HG02642 (cell line): ENCODE measurements around the gene CDK17.

Source experiments
- ATAC-seq: cut with Tn5 transposase; IDR thresholded peaks from one replicate; pipeline ENCODE4 v1.9.1; 2021; ENCODE audit warnings: mild to moderate bottlenecking; ENCODE audit not compliant: unreplicated experiment, poor library complexity

CDK17 gene

GRCh38 chr12:96246926-96247505, 153.2 kb downstream of the CDK17 start:
- no peak for ATAC-seq

GRCh38 chr12:96244826-96245225, 155.4 kb downstream of the CDK17 start:
- ATAC-seq = no peak

GRCh38 chr12:96242597-96242996, 157.6 kb downstream of the CDK17 start:
- no peak for ATAC-seq

GRCh38 chr12:96241846-96242256, 158.4 kb downstream of the CDK17 start:
- ATAC-seq = no peak

GRCh38 chr12:96241431-96241830, 158.8 kb downstream of the CDK17 start:
- ATAC-seq = no peak

GRCh38 chr12:96240656-96241055, 159.6 kb downstream of the CDK17 start:
- no peak for ATAC-seq

- no peak for ATAC-seq
Observed at GRCh38 chr12:96239711-96240635, 160.3 kb downstream of the CDK17 start.

- no peak for ATAC-seq
Observed at GRCh38 chr12:96238336-96239047, 161.7 kb downstream of the CDK17 start.

GRCh38 chr12:96237465-96238077, 162.7 kb downstream of the CDK17 start:
- no peak for ATAC-seq

GRCh38 chr12:96237035-96237434, 163.2 kb downstream of the CDK17 start:
- ATAC-seq = no peak

- no peak for ATAC-seq
Observed at GRCh38 chr12:96236221-96236822, 163.9 kb downstream of the CDK17 start.

GRCh38 chr12:96235484-96235826, 164.8 kb downstream of the CDK17 start:
- ATAC-seq = no peak

- ATAC-seq = no peak
Observed at GRCh38 chr12:96234591-96235483, 165.4 kb downstream of the CDK17 start.

- no peak for ATAC-seq
Observed at GRCh38 chr12:96233939-96234461, 166.2 kb downstream of the CDK17 start.

- no peak for ATAC-seq
Observed at GRCh38 chr12:96233168-96233567, 167.1 kb downstream of the CDK17 start.

GRCh38 chr12:96230646-96231045, 169.6 kb downstream of the CDK17 start:
- no peak for ATAC-seq

- no peak for ATAC-seq
Observed at GRCh38 chr12:96228566-96229248, 171.5 kb downstream of the CDK17 start.
